ENCODE results near the gene DST. TPM values are rescaled to one million over a fixed set of nuclear protein-coding genes. Genes with fewer than 3 reads are reported as not detected.

DST gene
- polyA plus RNA-seq, 1 of the 3 experiments (the other 2 are of a cell fraction), result 64.3 TPM

DNA sequence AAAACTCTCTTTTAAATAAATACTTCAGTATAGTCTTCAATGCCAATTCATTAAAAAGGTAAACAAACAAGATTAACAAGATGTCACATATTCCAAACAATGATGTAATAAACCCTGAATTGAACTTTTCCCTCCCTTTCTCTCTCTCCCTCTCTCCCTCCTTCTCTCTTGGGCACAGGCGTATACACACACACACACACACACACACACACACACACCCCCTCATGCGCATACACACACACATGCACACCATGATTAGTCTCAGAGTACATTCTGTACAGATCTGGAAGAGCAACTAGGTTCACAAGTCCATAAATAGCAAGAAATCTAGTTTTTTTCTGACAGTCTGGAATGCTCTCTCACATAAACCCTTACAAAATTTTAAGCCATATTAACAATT, 128.3 kb downstream of the DST start:
- POLR2A ChIA-PET, result no interaction called here
- Histone ChIP-seq H4K20me1 (ENCODE audit: insufficient read depth) (no peaks in the 10 kb centered on the region), H3K79me2 (ENCODE audit: insufficient read depth) (peaks cover 47% of the 10 kb centered on the region)

DNA sequence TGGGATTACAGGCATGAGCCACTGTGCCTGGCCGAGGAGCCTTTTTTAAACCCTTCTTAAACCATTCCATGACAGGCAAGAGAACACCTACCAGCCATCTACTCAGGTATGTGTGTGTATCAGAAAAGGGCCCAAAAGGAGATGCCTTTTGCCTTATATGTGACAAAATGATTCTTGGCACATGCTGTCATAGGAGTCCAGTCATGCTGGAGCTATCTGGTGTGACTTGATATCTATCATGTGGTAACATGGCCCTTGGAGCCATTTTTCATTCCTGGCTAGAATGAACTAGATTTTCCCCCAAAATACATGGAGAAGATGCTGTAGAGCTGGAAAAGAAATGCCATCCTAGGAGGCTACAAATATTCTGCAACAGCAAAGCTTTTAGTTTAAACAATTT, 129.1 kb downstream of the DST start:
- peaks cover 14% of the 10 kb centered on the region for H3F3A ChIP-seq (replicated peaks; ENCODE audit: insufficient read depth)
- CTCF ChIA-PET, result interaction anchor here (1.6 kb wide), 1 partner anchor 81 kb away, joined by 6 read pairs; no protein-coding TSS in a partner anchor
- no peaks in the 10 kb centered on the region for H3K9me3 ChIP-seq
- POLR2A ChIA-PET, result no interaction called here
- H2AFZ ChIP-seq (ENCODE audit: low read depth), result no peak overlapping the region
- H3K9me2 ChIP-seq, result no peaks in the 10 kb centered on the region
- H4K20me1 ChIP-seq (ENCODE audit: insufficient read depth), result no peaks in the 10 kb centered on the region
- peaks cover 40% of the 10 kb centered on the region for H3K79me2 ChIP-seq (ENCODE audit: insufficient read depth)
- TF ChIP-seq MEF2A (IDR thresholded peaks at IDR 0.05; ENCODE audit: borderline replicate concordance, low read depth) (no peak), NRF1 (IDR thresholded peaks at IDR 0.05; ENCODE audit: low read depth, low read length) (no peak), EP300 (IDR thresholded peaks at IDR 0.05; ENCODE audit: borderline replicate concordance in 1 of 2, low read depth in 1 of 2, low read length in 1 of 2) (no peak)
- TF ChIP-seq, protein P1, sequence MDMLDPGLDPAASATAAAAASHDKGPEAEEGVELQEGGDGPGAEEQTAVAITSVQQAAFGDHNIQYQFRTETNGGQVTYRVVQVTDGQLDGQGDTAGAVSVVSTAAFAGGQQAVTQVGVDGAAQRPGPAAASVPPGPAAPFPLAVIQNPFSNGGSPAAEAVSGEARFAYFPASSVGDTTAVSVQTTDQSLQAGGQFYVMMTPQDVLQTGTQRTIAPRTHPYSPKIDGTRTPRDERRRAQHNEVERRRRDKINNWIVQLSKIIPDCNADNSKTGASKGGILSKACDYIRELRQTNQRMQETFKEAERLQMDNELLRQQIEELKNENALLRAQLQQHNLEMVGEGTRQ (IDR thresholded peaks at IDR 0.05; ENCODE audit: borderline replicate concordance, low read depth, low read length), result no peak
- TF ChIP-seq, protein P2, sequence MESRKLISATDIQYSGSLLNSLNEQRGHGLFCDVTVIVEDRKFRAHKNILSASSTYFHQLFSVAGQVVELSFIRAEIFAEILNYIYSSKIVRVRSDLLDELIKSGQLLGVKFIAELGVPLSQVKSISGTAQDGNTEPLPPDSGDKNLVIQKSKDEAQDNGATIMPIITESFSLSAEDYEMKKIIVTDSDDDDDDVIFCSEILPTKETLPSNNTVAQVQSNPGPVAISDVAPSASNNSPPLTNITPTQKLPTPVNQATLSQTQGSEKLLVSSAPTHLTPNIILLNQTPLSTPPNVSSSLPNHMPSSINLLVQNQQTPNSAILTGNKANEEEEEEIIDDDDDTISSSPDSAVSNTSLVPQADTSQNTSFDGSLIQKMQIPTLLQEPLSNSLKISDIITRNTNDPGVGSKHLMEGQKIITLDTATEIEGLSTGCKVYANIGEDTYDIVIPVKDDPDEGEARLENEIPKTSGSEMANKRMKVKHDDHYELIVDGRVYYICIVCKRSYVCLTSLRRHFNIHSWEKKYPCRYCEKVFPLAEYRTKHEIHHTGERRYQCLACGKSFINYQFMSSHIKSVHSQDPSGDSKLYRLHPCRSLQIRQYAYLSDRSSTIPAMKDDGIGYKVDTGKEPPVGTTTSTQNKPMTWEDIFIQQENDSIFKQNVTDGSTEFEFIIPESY (IDR thresholded peaks at IDR 0.05; ENCODE audit: borderline replicate concordance, low read depth), result no peak
- WGBS (ENCODE audit: low lambda C conversion rate), result 78% methylated on average over 1 of the region's 1 CpG
- H3K4me2 ChIP-seq, result no peak overlapping the region
- peaks cover 85 to 98% of the 10 kb centered on the region in 2 experiments for H3K36me3 ChIP-seq (replicated peaks in 1 of 2; ENCODE audit: control insufficient read depth in 1 of 2, insufficient read depth in 2 of 2, low read length in 1 of 2)
- peaks cover 0 to 10% of the 10 kb centered on the region in 2 experiments; a peak in 3 of 4 replicates for H3K4me1 ChIP-seq (ENCODE audit: control insufficient read depth in 1 of 2, insufficient read depth in 2 of 2, low read depth in 1 of 2, low read length in 1 of 2)
- no peak overlapping the region for H3K9ac ChIP-seq
- no peak overlapping the region for H3K4me3 ChIP-seq (ENCODE audit: low read depth in 2 of 2, low read length in 1 of 2)
- no peak for DNase-seq
- H3K27ac ChIP-seq (ENCODE audit: low read depth in 2 of 2, low read length in 1 of 2), result 0 out of 4 replicates have a peak overlapping the region, but pooled peaks of 1 of the 2 experiments have one; percentile 3
- no peaks in the 10 kb centered on the region for H3K27me3 ChIP-seq (ENCODE audit: insufficient read depth)

More for the DNA sequence above, 128.3 kb downstream of the DST start:
- Histone ChIP-seq H3F3A (replicated peaks; ENCODE audit: insufficient read depth) (peaks cover 9% of the 10 kb centered on the region), H3K9ac (no peak overlapping the region), H3K9me3 (no peaks in the 10 kb centered on the region), H3K27me3 (ENCODE audit: insufficient read depth) (no peaks in the 10 kb centered on the region), H3K4me3 (ENCODE audit: low read depth in 2 of 2, low read length in 1 of 2) (no peak overlapping the region), H3K9me2 (no peaks in the 10 kb centered on the region), H2AFZ (ENCODE audit: low read depth) (no peak overlapping the region), H3K4me1 (ENCODE audit: control insufficient read depth in 1 of 2, insufficient read depth in 2 of 2, low read depth in 1 of 2, low read length in 1 of 2) (peaks cover 0 to 10% of the 10 kb centered on the region in 2 experiments; a peak in 3 of 4 replicates), H3K36me3 (replicated peaks in 1 of 2; ENCODE audit: control insufficient read depth in 1 of 2, insufficient read depth in 2 of 2, low read length in 1 of 2) (peaks cover 85 to 98% of the 10 kb centered on the region in 2 experiments), H3K4me2 (no peak overlapping the region), H3K27ac (ENCODE audit: low read depth in 2 of 2, low read length in 1 of 2) (no peak overlapping the region; a peak in 1 of 4 replicates)
- CTCF ChIA-PET, result interaction anchor here (1.0 kb wide), 2 partner anchors 22 to 78 kb away, joined by 3 to 5 read pairs; no protein-coding TSS in a partner anchor
- TF ChIP-seq CHD2 (IDR thresholded peaks at IDR 0.05; ENCODE audit: low read length, partially characterized antibody) (no peak), POLR2AphosphoS5 (IDR thresholded peaks at IDR 0.05; ENCODE audit: low read depth, low read length) (no peak), TCF12 (IDR thresholded peaks at IDR 0.05) (no peak), GATA2 (CRISPR knock-in tag; IDR thresholded peaks at IDR 0.05) (no peak), EP300 (IDR thresholded peaks at IDR 0.05; ENCODE audit: borderline replicate concordance in 1 of 2, low read depth in 1 of 2, low read length in 1 of 2) (no peak), FOXM1 (IDR thresholded peaks at IDR 0.05; ENCODE audit: low read depth) (no peak), FOXJ3 (CRISPR knock-in tag; IDR thresholded peaks at IDR 0.05) (no peak), FOSL2 (IDR thresholded peaks at IDR 0.05; ENCODE audit: borderline replicate concordance, low read depth) (no peak), RAD21 (IDR thresholded peaks at IDR 0.05; ENCODE audit: low read length) (no peak), RXRA (IDR thresholded peaks at IDR 0.05; ENCODE audit: borderline replicate concordance, low read depth) (no peak)
- TF ChIP-seq, protein P3, sequence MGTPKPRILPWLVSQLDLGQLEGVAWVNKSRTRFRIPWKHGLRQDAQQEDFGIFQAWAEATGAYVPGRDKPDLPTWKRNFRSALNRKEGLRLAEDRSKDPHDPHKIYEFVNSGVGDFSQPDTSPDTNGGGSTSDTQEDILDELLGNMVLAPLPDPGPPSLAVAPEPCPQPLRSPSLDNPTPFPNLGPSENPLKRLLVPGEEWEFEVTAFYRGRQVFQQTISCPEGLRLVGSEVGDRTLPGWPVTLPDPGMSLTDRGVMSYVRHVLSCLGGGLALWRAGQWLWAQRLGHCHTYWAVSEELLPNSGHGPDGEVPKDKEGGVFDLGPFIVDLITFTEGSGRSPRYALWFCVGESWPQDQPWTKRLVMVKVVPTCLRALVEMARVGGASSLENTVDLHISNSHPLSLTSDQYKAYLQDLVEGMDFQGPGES (IDR thresholded peaks at IDR 0.05; ENCODE audit: low read depth, low read length), result no peak
- 51% methylated on average over 2 of the region's 2 CpGs for WGBS (ENCODE audit: low lambda C conversion rate)
- no peak for DNase-seq

Measured in SK-N-SH (cell line).